SH-SY5Y (cell line): ENCODE results near the gene TARS2.

Source experiments
- GATA2 ChIP-seq: IDR thresholded peaks from 2 replicates; pipeline ENCODE4 v1.6.1; 2011; ENCODE audit warnings: mild to moderate bottlenecking, low read depth, low read length
- GATA3 ChIP-seq: IDR thresholded peaks from 2 replicates; pipeline ENCODE4 v1.6.1; 2011; ENCODE audit warnings: low read depth, mild to moderate bottlenecking, low read length, moderate library complexity

DNA sequence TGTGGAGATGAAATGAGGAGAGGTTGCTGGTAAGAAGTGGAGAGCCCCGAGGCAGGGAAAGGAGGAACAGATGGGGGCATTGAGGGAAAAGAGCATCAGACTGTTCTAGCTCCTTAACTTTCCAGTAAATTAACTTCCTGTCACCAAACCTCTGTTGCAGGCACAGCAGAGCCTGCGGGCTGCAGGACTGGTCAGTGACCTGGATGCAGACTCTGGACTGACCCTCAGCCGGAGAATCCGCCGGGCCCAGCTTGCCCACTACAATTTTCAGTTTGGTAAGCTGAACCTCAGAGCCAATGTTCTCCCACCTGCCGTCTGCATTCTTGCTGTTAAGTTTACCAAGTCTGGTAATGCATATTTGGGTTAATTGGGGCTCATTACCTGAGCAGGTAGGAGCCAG is 18.2 kb downstream of the TARS2 start:
- TF ChIP-seq GATA2 (no peak), GATA3 (no peak)
